Ascending aorta (tissue), 2 donors: ENCODE measurements around the gene MYO9B. TPM values are rescaled to one million over a fixed set of nuclear protein-coding genes. Genes with fewer than 3 reads are reported as not detected.

Experiments
- DNase-seq, 2 donors: peaks; one replicate each; pipeline ENCODE4 v3.0.0-alpha.2; 2019; ENCODE audit warnings: low spot score in 2 of 2
- H3K27ac ChIP-seq, 2 donors: fragments of 200-600 bp; sonication (generic); one replicate each; pipeline ENCODE4 v1.5.1; 2016 to 2017; ENCODE audit warnings: mild to moderate bottlenecking in 1 of 2
- H3K27me3 ChIP-seq: fragments of 200-600 bp; sonication (generic); one replicate; pipeline ENCODE4 v1.5.1; 2017
- H3K36me3 ChIP-seq, 2 donors: fragments of 200-600 bp; sonication (generic); one replicate each; pipeline ENCODE4 v1.5.1; 2016
- H3K4me1 ChIP-seq, 2 donors: fragments of 200-600 bp; sonication (generic); one replicate each; pipeline ENCODE4 v1.5.1; 2016 to 2017; ENCODE audit warnings: mild to moderate bottlenecking in 1 of 2
- H3K4me3 ChIP-seq, 2 donors: fragments of 200-600 bp; sonication (generic); one replicate each; pipeline ENCODE4 v1.5.1; 2016 to 2017; ENCODE audit warnings: mild to moderate bottlenecking in 1 of 2
- H3K9me3 ChIP-seq, 2 donors: fragments of 200-600 bp; sonication (generic); one replicate each; pipeline ENCODE4 v1.5.1; 2016
- CTCF ChIP-seq, 3 experiments: fragments of 200-600 bp in 2 of 3; fragments of 450-650 bp in 1 of 3; sonication (generic) in 2 of 3; IDR thresholded peaks; one replicate each; pipeline ENCODE4 v1.5.1; 2016 to 2019; ENCODE audit warnings: antibody characterized with exemption in 3 of 3, mild to moderate bottlenecking in 1 of 3, moderate library complexity in 1 of 3
- intact Hi-C: fragments of 100-400 bp; cut with DNase I; formaldehyde crosslinking; loops from one replicate; pipeline ENCODE4 v1.15.1; 2023
- total RNA-seq: library from RNA; depleted of rRNA; stranded (reverse); fragments of >200 nt; gene quantifications from one replicate; pipeline ENCODE4 v1.1.0, GENCODE V29; 2016

The MYO9B gene
- total RNA-seq, 1 donor from 2014 or later = 182 TPM

- no peak for DNase-seq
- intact Hi-C loops = no loop called here
- no peak for TF ChIP-seq CTCF (IDR thresholded peaks at IDR 0.05)
- Histone ChIP-seq H3K9me3 (no peaks in the 10 kb centered on the region), H3K4me3 (no peak overlapping the region), H3K27me3 (no peaks in the 10 kb centered on the region), H3K4me1 (peaks cover 0 to under 1% of the 10 kb centered on the region in 2 donors), H3K36me3 (peaks cover 73 to 80% of the 10 kb centered on the region in 2 donors), H3K27ac (no peak overlapping the region)
Measured at GRCh38 chr19:17209126-17210036, 133.8 kb downstream of the MYO9B start.

GRCh38 chr19:17210296-17210695 lies 134.7 kb downstream of the MYO9B start:
- no peaks in the 10 kb centered on the region for H3K27me3 ChIP-seq
- TF ChIP-seq CTCF (IDR thresholded peaks at IDR 0.05) = no peak
- no peak for DNase-seq
- no peaks in the 10 kb centered on the region for H3K9me3 ChIP-seq
- H3K4me3 ChIP-seq = no peak overlapping the region
- peaks cover 0 to 5% of the 10 kb centered on the region in 2 donors for H3K4me1 ChIP-seq
- H3K36me3 ChIP-seq = peaks cover 70 to 75% of the 10 kb centered on the region in 2 donors
- H3K27ac ChIP-seq = no peak overlapping the region
- intact Hi-C loops = no loop called here

- Histone ChIP-seq H3K4me1 (peaks cover 0 to 12% of the 10 kb centered on the region in 2 donors), H3K36me3 (peaks cover 55 to 60% of the 10 kb centered on the region in 2 donors), H3K27me3 (no peaks in the 10 kb centered on the region), H3K9me3 (no peaks in the 10 kb centered on the region), H3K4me3 (no peak overlapping the region), H3K27ac (no peak overlapping the region)
- DNase-seq = no peak
- intact Hi-C loops = no loop called here
- TF ChIP-seq CTCF (IDR thresholded peaks at IDR 0.05) = no peak
Measured at GRCh38 chr19:17211547-17212446, 136.2 kb downstream of the MYO9B start.

- H3K4me3 ChIP-seq = no peak overlapping the region
- no peaks in the 10 kb centered on the region for H3K9me3 ChIP-seq
- intact Hi-C loops = no loop called here
- no peaks in the 10 kb centered on the region for H3K27me3 ChIP-seq
- DNase-seq = no peak
- H3K4me1 ChIP-seq = peaks cover 0 to 12% of the 10 kb centered on the region in 2 donors
- H3K36me3 ChIP-seq = peaks cover 53 to 60% of the 10 kb centered on the region in 2 donors
- H3K27ac ChIP-seq = no peak overlapping the region
- no peak for TF ChIP-seq CTCF (IDR thresholded peaks at IDR 0.05)
Measured at GRCh38 chr19:17213334-17213733, 137.8 kb downstream of the MYO9B start.

- H3K9me3 ChIP-seq = no peaks in the 10 kb centered on the region
- no peaks in the 10 kb centered on the region for H3K27me3 ChIP-seq
- TF ChIP-seq CTCF (IDR thresholded peaks at IDR 0.05) = no peak
- no peak for DNase-seq
- peaks cover 0 to 12% of the 10 kb centered on the region in 2 donors for H3K4me1 ChIP-seq
- peak overlapping the region; percentile 72 to 74 for H3K4me3 ChIP-seq
- H3K27ac ChIP-seq = peak overlapping the region; percentile 84 to 88
- H3K36me3 ChIP-seq = peaks cover 42 to 53% of the 10 kb centered on the region in 2 donors
- intact Hi-C loops = loop anchor here (1.0 kb wide), 3 partner anchors 12 to 53 kb away; partner anchors contain the start of genes BABAM1 and OCEL1
Measured at GRCh38 chr19:17214508-17215126, 139.0 kb downstream of the MYO9B start.
